A549 treated with ZK216348 at 1 μM for 4 hours (cell line): ENCODE measurements around the gene KCNC2. TPM values are rescaled to one million over a fixed set of nuclear protein-coding genes. Genes with fewer than 3 reads are reported as not detected.

ENCODE experiments used
- total RNA-seq: library from RNA; stranded (reverse); fragments of 200-300 nt; extraction: Qiagen RNA extraction; gene quantifications from 5 replicates; pipeline ENCODE4 v1.2.3, GENCODE V29; 2022; ENCODE audit warnings: low read depth

Gene KCNC2
- total RNA-seq: not detected in 5 replicates

GRCh38 chr12:75209812-75210138 lies at the start of gene KCNC2:
Gene KCNC2 (minus strand): TSS chr12:75209839.

Other genes starting within 250 kb of the KCNC2 start
- 1.0 to 1.6 TPM (median 1.1 TPM) in 5 replicates for gene CAPS2, start 120.5 kb upstream of the KCNC2 start, total RNA-seq
- not detected in 5 replicates for gene GLIPR1L1, start 124.8 kb upstream of the KCNC2 start, total RNA-seq
- gene GLIPR1L2, start 181.2 kb upstream of the KCNC2 start, total RNA-seq: 0.12 to 0.22 TPM (median 0.12 TPM) in 3 of 5 replicates, not detected in the others